IMR-90 (cell line): ENCODE measurements around the gene DAAM1. TPM values are rescaled to one million over a fixed set of nuclear protein-coding genes. Genes with fewer than 3 reads are reported as not detected.

Experiments
- ATAC-seq: fragments of 200-7000 bp; cut with Tn5 transposase; 2 replicates; pipeline ENCODE4 v1.9.1; 2020; ENCODE audit warnings: low read depth, mild to moderate bottlenecking, moderate library complexity
- BruUV-seq: library from RNA; stranded (reverse); fragments of 400-500 nt; replicated peaks from 2 replicates; lab custom pipeline; 2021; lab: Mats Ljungman, UMichigan
- CTCF ChIA-PET: fragments of 300-600 bp; formaldehyde crosslinking; extraction: SDS; loops from one replicate; lab custom pipeline; 2021; ENCODE audit warnings: antibody characterized with exemption; lab: Yijun Ruan, JAX
- POLR2A ChIA-PET: fragments of 300-600 bp; sonication (Branson Sonifier 250); formaldehyde crosslinking; loops from one replicate; lab custom pipeline; 2022; ENCODE audit warnings: antibody characterized with exemption; ENCODE audit not compliant: unreplicated experiment; lab: Charles Lee
- DNase-seq: peaks from one replicate; pipeline ENCODE4 v3.0.0; 2013
- H2AFZ ChIP-seq: replicated peaks from 2 replicates; pipeline ENCODE3; 2013; ENCODE audit warnings: low read length, mild to moderate bottlenecking; ENCODE audit not compliant: poor library complexity
- H2AK5ac ChIP-seq: 2 replicates; pipeline ENCODE4 v1.6.1; 2013; ENCODE audit warnings: low read depth, low read length, inconsistent platforms
- H2AK9ac ChIP-seq: replicated peaks from 2 replicates; pipeline ENCODE3; 2013; ENCODE audit warnings: mild to moderate bottlenecking, low read depth, low read length, moderate library complexity; ENCODE audit not compliant: poor library complexity
- H2BK120ac ChIP-seq: 2 replicates; pipeline ENCODE4 v1.6.1; 2013; ENCODE audit warnings: low read depth, low read length, inconsistent platforms
- H2BK15ac ChIP-seq: 3 replicates; pipeline ENCODE4 v1.6.1; 2013; ENCODE audit warnings: low read depth, low read length, inconsistent platforms
- H2BK20ac ChIP-seq: 2 replicates; pipeline ENCODE4 v1.6.1; 2013; ENCODE audit warnings: low read depth, mild to moderate bottlenecking, inconsistent platforms, low read length, moderate library complexity
- H2BK5ac ChIP-seq: 2 replicates; pipeline ENCODE4 v1.6.1; 2013; ENCODE audit warnings: mild to moderate bottlenecking, low read depth, low read length, inconsistent platforms; ENCODE audit not compliant: poor library complexity, severe bottlenecking
- H3K14ac ChIP-seq: replicated peaks from 2 replicates; pipeline ENCODE4 v1.6.1; 2013; ENCODE audit warnings: low read depth, low read length, inconsistent platforms
- H3K18ac ChIP-seq: 2 replicates; pipeline ENCODE4 v1.6.1; 2013; ENCODE audit warnings: low read depth, low read length, control low read depth
- H3K23ac ChIP-seq: 2 replicates; pipeline ENCODE4 v1.6.1; 2013; ENCODE audit warnings: low read depth, low read length, inconsistent platforms
- H3K27ac ChIP-seq: 2 replicates; pipeline ENCODE4 v1.5.1; 2013; ENCODE audit warnings: mild to moderate bottlenecking, control low read depth, low read length; ENCODE audit not compliant: insufficient read depth
- H3K27me3 ChIP-seq: 2 replicates; pipeline ENCODE4 v1.6.1; 2013; ENCODE audit warnings: low read length; ENCODE audit not compliant: control insufficient read depth, insufficient read depth
- H3K36me3 ChIP-seq: 2 replicates; pipeline ENCODE4 v1.6.1; 2013; ENCODE audit warnings: low read length, mixed read lengths; ENCODE audit not compliant: control insufficient read depth, insufficient read depth
- H3K4ac ChIP-seq: 2 replicates; pipeline ENCODE4 v1.6.1; 2013; ENCODE audit warnings: low read depth, low read length, inconsistent platforms
- H3K4me1 ChIP-seq: 2 replicates; pipeline ENCODE4 v1.6.1; 2013; ENCODE audit warnings: low read length, mixed read lengths; ENCODE audit not compliant: control insufficient read depth, insufficient read depth
- H3K4me2 ChIP-seq: 2 replicates; pipeline ENCODE4 v1.6.1; 2013; ENCODE audit warnings: low read depth, mild to moderate bottlenecking, control low read depth, low read length, moderate library complexity
- H3K4me3 ChIP-seq: 2 replicates; pipeline ENCODE4 v1.5.1; 2013; ENCODE audit warnings: low read depth, mild to moderate bottlenecking, control low read depth, low read length, moderate library complexity; ENCODE audit not compliant: insufficient read depth
- H3K56ac ChIP-seq: 2 replicates; pipeline ENCODE4 v1.6.1; 2013; ENCODE audit warnings: low read length, inconsistent platforms; ENCODE audit not compliant: insufficient read depth; ENCODE audit errors: extremely low read depth
- H3K79me1 ChIP-seq, 2 experiments: 2 replicates each; pipeline ENCODE4 v1.6.1; 2013; ENCODE audit warnings: low read length in 2 of 2, inconsistent platforms in 1 of 2, low read depth in 1 of 2
- H3K9ac ChIP-seq: 2 replicates; pipeline ENCODE4 v1.6.1; 2013; ENCODE audit warnings: low read depth, low read length, control low read depth
- H3K9me1 ChIP-seq: 2 replicates; pipeline ENCODE4 v1.6.1; 2013; ENCODE audit warnings: low read length, inconsistent platforms; ENCODE audit not compliant: insufficient read depth
- H3K9me3 ChIP-seq: 2 replicates; pipeline ENCODE4 v1.6.1; 2013; ENCODE audit warnings: low read length; ENCODE audit not compliant: control insufficient read depth, insufficient read depth
- H4K20me1 ChIP-seq: 2 replicates; pipeline ENCODE4 v1.6.1; 2013; ENCODE audit warnings: low read length, inconsistent platforms; ENCODE audit not compliant: insufficient read depth
- H4K5ac ChIP-seq: 2 replicates; pipeline ENCODE4 v1.6.1; 2013; ENCODE audit warnings: mild to moderate bottlenecking, low read depth, low read length, control low read depth
- H4K8ac ChIP-seq, 2 experiments: 2 replicates each; pipeline ENCODE4 v1.6.1; 2013; ENCODE audit warnings: low read depth in 2 of 2, low read length in 2 of 2, control low read depth in 1 of 2, inconsistent platforms in 1 of 2
- H4K91ac ChIP-seq: 2 replicates; pipeline ENCODE4 v1.6.1; 2013; ENCODE audit warnings: low read depth, low read length, inconsistent platforms; ENCODE audit not compliant: insufficient read depth
- BHLHE40 ChIP-seq: fragments of 150-350 bp; IDR thresholded peaks from 2 replicates; pipeline ENCODE4 v1.6.1; 2016; ENCODE audit warnings: mild to moderate bottlenecking, low read depth, low read length
- CEBPB ChIP-seq: IDR thresholded peaks from 2 replicates; pipeline ENCODE4 v1.6.1; 2012; ENCODE audit warnings: low read depth, low read length, improper control_type of control experiment
- CHD1 ChIP-seq: IDR thresholded peaks from 2 replicates; pipeline ENCODE4 v1.6.1; 2012; ENCODE audit warnings: low read depth, low read length, improper control_type of control experiment
- FOS ChIP-seq: fragments of 150-350 bp; IDR thresholded peaks from 2 replicates; pipeline ENCODE4 v1.6.1; 2016; ENCODE audit warnings: low read depth, low read length
- MAFK ChIP-seq: IDR thresholded peaks from 2 replicates; pipeline ENCODE4 v1.6.1; 2012; ENCODE audit warnings: low read depth, low read length, improper control_type of control experiment
- MAZ ChIP-seq: IDR thresholded peaks from 2 replicates; pipeline ENCODE4 v1.6.1; 2012; ENCODE audit warnings: low read depth, mild to moderate bottlenecking, low read length, improper control_type of control experiment, moderate library complexity, borderline replicate concordance
- MXI1 ChIP-seq: IDR thresholded peaks from 2 replicates; pipeline ENCODE4 v1.6.1; 2012; ENCODE audit warnings: low read depth, mild to moderate bottlenecking, low read length, moderate library complexity, borderline replicate concordance
- NFE2L2 ChIP-seq: fragments of 150-350 bp; IDR thresholded peaks from 2 replicates; pipeline ENCODE4 v1.6.1; 2016; ENCODE audit warnings: low read depth, mild to moderate bottlenecking, low read length
- POLR2A ChIP-seq: IDR thresholded peaks from 2 replicates; pipeline ENCODE4 v1.6.1; 2012; ENCODE audit warnings: mild to moderate bottlenecking, low read depth, low read length
- RAD21 ChIP-seq: IDR thresholded peaks from 2 replicates; pipeline ENCODE4 v1.6.1; 2012; ENCODE audit warnings: low read length, improper control_type of control experiment
- RCOR1 ChIP-seq: IDR thresholded peaks from 2 replicates; pipeline ENCODE4 v1.6.1; 2012; ENCODE audit warnings: mild to moderate bottlenecking, low read length, improper control_type of control experiment; ENCODE audit not compliant: insufficient replicate concordance
- RFX5 ChIP-seq: IDR thresholded peaks from 2 replicates; pipeline ENCODE4 v1.8.0; 2012; ENCODE audit warnings: low read depth, mild to moderate bottlenecking, low read length, moderate library complexity
- SMC3 ChIP-seq: fragments of 150-350 bp; IDR thresholded peaks from 2 replicates; pipeline ENCODE4 v1.6.1; 2016; ENCODE audit warnings: low read depth, mild to moderate bottlenecking, antibody characterized with exemption, low read length, moderate library complexity
- WGBS, 2 experiments: methylation state at CpG; one replicate each; pipeline versions ENCODE4 v1.1.5 to v1.1.7; 2013; ENCODE audit warnings: missing lambda C conversion rate in 2 of 2; ENCODE audit not compliant: insufficient read length in 1 of 2; ENCODE audit errors: extremely low coverage in 2 of 2; 5-methylcytosine and 5-hydroxymethylcytosine counted together
- dilution Hi-C: fragments of 300-500 bp; cut with HindIII; formaldehyde crosslinking; loops from one replicate; pipeline ENCODE4 v1.14.3; 2018; ENCODE audit warnings: low sequenced_read_pairs; ENCODE audit not compliant: unreplicated experiment
- in situ Hi-C: fragments of 300-500 bp; cut with MboI; formaldehyde crosslinking; loops from 3 replicates; pipeline ENCODE4 v1.14.3; 2019; ENCODE audit warnings: low sequenced_read_pairs, inconsistent platforms, mixed read lengths
- intact Hi-C: fragments of 100-400 bp; cut with micrococcal nuclease; formaldehyde crosslinking; loops from 2 replicates; pipeline ENCODE4 v1.10.0; 2022
- polyA plus RNA-seq, 3 experiments: library from polyadenylated mRNA; depleted of rRNA; stranded (reverse); fragments of >200 nt; gene quantifications; 2 replicates each; pipeline ENCODE4 v1.2.3, GENCODE V29; 2012; ENCODE audit warnings: low replicate concordance in 1 of 3
- total RNA-seq: library from RNA; depleted of rRNA; stranded (reverse); fragments of >200 nt; gene quantifications from 2 replicates; pipeline ENCODE4 v1.2.3, GENCODE V29; 2012
- TF ChIP-seq, protein P1 (sequence below): fragments of 150-350 bp; IDR thresholded peaks from 2 replicates; pipeline ENCODE4 v1.6.1; 2017; ENCODE audit warnings: mild to moderate bottlenecking, antibody characterized with exemption, low read length, low read depth
- TF ChIP-seq, protein P2 (sequence below): conservative IDR thresholded peaks from 2 replicates; pipeline ENCODE4 v1.5.1; 2012; ENCODE audit warnings: mild to moderate bottlenecking, low read depth, low read length, improper control_type of control experiment
- TF ChIP-seq, protein P3 (sequence below): fragments of 150-350 bp; IDR thresholded peaks from 2 replicates; pipeline ENCODE4 v1.6.1; 2016; ENCODE audit warnings: low read depth, mild to moderate bottlenecking, low read length, moderate library complexity, borderline replicate concordance

The DAAM1 gene
- total and polyA plus RNA-seq, 2 of the 4 experiments (the other 2 are of a cell fraction), result 4.8 to 5.4 TPM

DNA sequence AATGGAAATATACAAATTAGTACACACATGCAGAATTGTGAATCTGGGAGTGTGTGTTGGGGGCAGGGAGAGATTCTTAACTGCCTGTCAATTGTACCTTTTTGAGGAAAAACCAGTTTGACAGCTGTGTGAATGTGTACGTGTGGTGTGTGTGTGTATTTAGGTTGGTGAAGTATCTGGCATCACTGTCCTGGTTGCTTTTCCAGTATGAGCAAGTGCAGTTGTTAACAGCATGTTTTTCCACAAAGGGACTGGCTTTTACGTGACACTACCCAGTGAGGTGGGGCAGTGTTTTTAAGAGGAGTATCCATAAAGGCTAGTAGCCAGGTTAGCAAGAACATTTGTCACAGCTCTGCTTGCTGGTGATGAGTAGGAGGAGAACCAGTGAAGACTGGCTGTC is 56.1 kb downstream of the DAAM1 start:
- no peak overlapping the region for H2BK5ac ChIP-seq
- no peak overlapping the region for H3K4ac ChIP-seq
- dilution Hi-C loops (no loop called here), intact Hi-C loops (no loop called here), in situ Hi-C loops (no loop called here)
- H2BK15ac ChIP-seq, result no peak overlapping the region
- H2AK9ac ChIP-seq, result no peak overlapping the region
- H3K9ac ChIP-seq, result no peak overlapping the region
- H3K56ac ChIP-seq, result no peak overlapping the region
- no peak overlapping the region for H3K23ac ChIP-seq
- CTCF ChIA-PET, result no interaction called here
- no peak overlapping the region for H2BK120ac ChIP-seq
- ATAC-seq (no peak), DNase-seq (no peak)
- no peak overlapping the region for H3K4me3 ChIP-seq
- H2AK5ac ChIP-seq, result no peak overlapping the region
- no peaks in the 10 kb centered on the region for H4K20me1 ChIP-seq
- no peak overlapping the region for H4K8ac ChIP-seq
- no peaks in the 10 kb centered on the region for H3K9me3 ChIP-seq
- H3K9me1 ChIP-seq, result no peaks in the 10 kb centered on the region
- no peak overlapping the region for H3K18ac ChIP-seq
- H3K14ac ChIP-seq, result no peak overlapping the region
- H3K27ac ChIP-seq, result no peak overlapping the region
- peaks cover 0 to 5% of the 10 kb centered on the region in 2 experiments; a peak in 1 of 4 replicates for H3K79me1 ChIP-seq
- H4K5ac ChIP-seq, result no peak overlapping the region
- no peak overlapping the region for H3K4me2 ChIP-seq
- no TSS peak for BruUV-seq
- H2AFZ ChIP-seq, result no peak overlapping the region
- POLR2A ChIA-PET, result no interaction called here
- no peak overlapping the region for H4K91ac ChIP-seq
- H3K4me1 ChIP-seq, result no peaks in the 10 kb centered on the region
- TF ChIP-seq MAZ (no peak), MXI1 (no peak), POLR2A (no peak), CHD1 (no peak), NFE2L2 (no peak), FOS (no peak), RFX5 (no peak), RCOR1 (no peak), RAD21 (no peak), CEBPB (no peak), BHLHE40 (no peak), MAFK (no peak), SMC3 (no peak)
- TF ChIP-seq, protein P1, sequence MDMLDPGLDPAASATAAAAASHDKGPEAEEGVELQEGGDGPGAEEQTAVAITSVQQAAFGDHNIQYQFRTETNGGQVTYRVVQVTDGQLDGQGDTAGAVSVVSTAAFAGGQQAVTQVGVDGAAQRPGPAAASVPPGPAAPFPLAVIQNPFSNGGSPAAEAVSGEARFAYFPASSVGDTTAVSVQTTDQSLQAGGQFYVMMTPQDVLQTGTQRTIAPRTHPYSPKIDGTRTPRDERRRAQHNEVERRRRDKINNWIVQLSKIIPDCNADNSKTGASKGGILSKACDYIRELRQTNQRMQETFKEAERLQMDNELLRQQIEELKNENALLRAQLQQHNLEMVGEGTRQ, result no peak
- TF ChIP-seq, protein P2, sequence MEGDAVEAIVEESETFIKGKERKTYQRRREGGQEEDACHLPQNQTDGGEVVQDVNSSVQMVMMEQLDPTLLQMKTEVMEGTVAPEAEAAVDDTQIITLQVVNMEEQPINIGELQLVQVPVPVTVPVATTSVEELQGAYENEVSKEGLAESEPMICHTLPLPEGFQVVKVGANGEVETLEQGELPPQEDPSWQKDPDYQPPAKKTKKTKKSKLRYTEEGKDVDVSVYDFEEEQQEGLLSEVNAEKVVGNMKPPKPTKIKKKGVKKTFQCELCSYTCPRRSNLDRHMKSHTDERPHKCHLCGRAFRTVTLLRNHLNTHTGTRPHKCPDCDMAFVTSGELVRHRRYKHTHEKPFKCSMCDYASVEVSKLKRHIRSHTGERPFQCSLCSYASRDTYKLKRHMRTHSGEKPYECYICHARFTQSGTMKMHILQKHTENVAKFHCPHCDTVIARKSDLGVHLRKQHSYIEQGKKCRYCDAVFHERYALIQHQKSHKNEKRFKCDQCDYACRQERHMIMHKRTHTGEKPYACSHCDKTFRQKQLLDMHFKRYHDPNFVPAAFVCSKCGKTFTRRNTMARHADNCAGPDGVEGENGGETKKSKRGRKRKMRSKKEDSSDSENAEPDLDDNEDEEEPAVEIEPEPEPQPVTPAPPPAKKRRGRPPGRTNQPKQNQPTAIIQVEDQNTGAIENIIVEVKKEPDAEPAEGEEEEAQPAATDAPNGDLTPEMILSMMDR, result no peak
- TF ChIP-seq, protein P3, sequence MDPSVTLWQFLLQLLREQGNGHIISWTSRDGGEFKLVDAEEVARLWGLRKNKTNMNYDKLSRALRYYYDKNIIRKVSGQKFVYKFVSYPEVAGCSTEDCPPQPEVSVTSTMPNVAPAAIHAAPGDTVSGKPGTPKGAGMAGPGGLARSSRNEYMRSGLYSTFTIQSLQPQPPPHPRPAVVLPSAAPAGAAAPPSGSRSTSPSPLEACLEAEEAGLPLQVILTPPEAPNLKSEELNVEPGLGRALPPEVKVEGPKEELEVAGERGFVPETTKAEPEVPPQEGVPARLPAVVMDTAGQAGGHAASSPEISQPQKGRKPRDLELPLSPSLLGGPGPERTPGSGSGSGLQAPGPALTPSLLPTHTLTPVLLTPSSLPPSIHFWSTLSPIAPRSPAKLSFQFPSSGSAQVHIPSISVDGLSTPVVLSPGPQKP, result no peak
- 100% methylated on average over 1 of the region's 2 CpGs; no CpG with 5 or more reads in 1 of the 2 experiments for WGBS, 2 experiments
- no peaks in the 10 kb centered on the region for H3K36me3 ChIP-seq
- no peak overlapping the region for H2BK20ac ChIP-seq
- H3K27me3 ChIP-seq, result no peaks in the 10 kb centered on the region
